GM23338 (cell line): ENCODE results near the gene TBC1D3C. TPM values are rescaled to one million over a fixed set of nuclear protein-coding genes. Genes with fewer than 3 reads are reported as not detected.
"Not testable (repeated sequence)": the region's sequence is repeated elsewhere in the genome, so short reads cannot be mapped to it uniquely, and the experiment has no call there.

Source experiments
- ATAC-seq: fragments of 200-7000 bp; cut with Tn5 transposase; 3 replicates; pipeline ENCODE4 v1.9.1; 2020
- DNase-seq: peaks from one replicate; pipeline ENCODE4 v3.0.0-alpha.2; 2015; ENCODE audit warnings: low spot score
- H2AFZ ChIP-seq: fragments of 200-600 bp; sonication (generic); 2 replicates; pipeline ENCODE4 v1.8.0; 2016; ENCODE audit warnings: antibody characterized with exemption, mild to moderate bottlenecking, moderate library complexity
- H3F3A ChIP-seq: fragments of 200-600 bp; sonication (generic); replicated peaks from 2 replicates; pipeline ENCODE4 v1.8.0; 2017; ENCODE audit warnings: antibody characterized with exemption, mixed run types, low read depth
- H3K27ac ChIP-seq: fragments of 200-600 bp; sonication (generic); 2 replicates; pipeline ENCODE4 v1.6.1; 2016; ENCODE audit warnings: low read depth
- H3K27me3 ChIP-seq: fragments of 200-600 bp; sonication (generic); 2 replicates; pipeline ENCODE4 v1.8.0; 2016; ENCODE audit warnings: mild to moderate bottlenecking, mixed run types, moderate library complexity; ENCODE audit not compliant: insufficient read depth
- H3K36me3 ChIP-seq: fragments of 200-600 bp; sonication (generic); 2 replicates; pipeline ENCODE4 v1.8.0; 2016; ENCODE audit warnings: mild to moderate bottlenecking; ENCODE audit not compliant: insufficient read depth
- H3K4me1 ChIP-seq: fragments of 200-600 bp; sonication (generic); 2 replicates; pipeline ENCODE4 v1.8.0; 2016; ENCODE audit warnings: mild to moderate bottlenecking, moderate library complexity; ENCODE audit not compliant: insufficient read depth
- H3K4me2 ChIP-seq: fragments of 200-600 bp; sonication (generic); 2 replicates; pipeline ENCODE4 v1.7.1; 2017; ENCODE audit warnings: mixed run types
- H3K4me3 ChIP-seq: fragments of 200-600 bp; sonication (generic); 2 replicates; pipeline ENCODE4 v1.6.1; 2016; ENCODE audit warnings: mixed run types
- H3K79me2 ChIP-seq: fragments of 200-600 bp; sonication (generic); replicated peaks from 2 replicates; pipeline ENCODE4 v1.8.0; 2017; ENCODE audit warnings: mild to moderate bottlenecking; ENCODE audit not compliant: insufficient read depth
- H3K9me2 ChIP-seq: fragments of 200-600 bp; sonication (generic); 2 replicates; pipeline ENCODE4 v1.8.0; 2017; ENCODE audit not compliant: insufficient read depth
- H4K20me1 ChIP-seq: fragments of 200-600 bp; sonication (generic); replicated peaks from 2 replicates; pipeline ENCODE4 v1.8.0; 2017; ENCODE audit warnings: mild to moderate bottlenecking; ENCODE audit not compliant: insufficient read depth
- H3K27ac Mint-ChIP-seq: 2 replicates; pipeline ENCODE4 v1.8.0; 2020; ENCODE audit warnings: inconsistent platforms, mild to moderate bottlenecking, moderate library complexity, mixed read lengths
- H3K27me3 Mint-ChIP-seq: 3 replicates; pipeline ENCODE4 v1.8.0; 2022; ENCODE audit warnings: low read depth, mild to moderate bottlenecking, moderate library complexity, mixed read lengths, inconsistent platforms; ENCODE audit not compliant: insufficient read depth, poor library complexity
- H3K36me3 Mint-ChIP-seq: 3 replicates; pipeline ENCODE4 v1.8.0; 2021; ENCODE audit warnings: low read depth, mild to moderate bottlenecking, inconsistent platforms, moderate library complexity, mixed read lengths
- H3K4me1 Mint-ChIP-seq: 3 replicates; pipeline ENCODE4 v1.8.0; 2020; ENCODE audit warnings: mild to moderate bottlenecking, inconsistent platforms, mixed read lengths
- H3K4me3 Mint-ChIP-seq: 3 replicates; pipeline ENCODE4 v1.8.0; 2021; ENCODE audit warnings: moderate library complexity, mild to moderate bottlenecking, inconsistent platforms, mixed read lengths
- H3K9me3 Mint-ChIP-seq: 3 replicates; pipeline ENCODE4 v1.8.0; 2020; ENCODE audit warnings: moderate library complexity, mild to moderate bottlenecking, inconsistent platforms, mixed read lengths
- long read RNA-seq: library from polyadenylated mRNA; unstranded; transcript quantifications from one replicate; pipeline ENCODE4 v2.0.0, GENCODE V29; 2020; ENCODE audit not compliant: unreplicated experiment
- polyA plus RNA-seq: library from polyadenylated mRNA; unstranded; fragments of >200 nt; fragmentation: Nextera tagmentation; extraction: Ambion mirVana; gene quantifications from 2 replicates; pipeline ENCODE4 v1.2.1, GENCODE V29; 2016
- small RNA-seq: library from RNA; depleted of rRNA; stranded (forward); fragments of <200 nt; gene quantifications from one replicate; pipeline ENCODE3, GENCODE V24; 2014; ENCODE audit warnings: low replicate concordance
- total RNA-seq: library from RNA; depleted of rRNA; stranded (reverse); fragments of >200 nt; shearing (Covaris generic); gene quantifications from 2 replicates; pipeline ENCODE4 v1.2.3, GENCODE V29; 2014; rRNA removed

TBC1D3C gene
- total RNA-seq: not detected in 2 replicates
- polyA plus RNA-seq: not detected in 2 replicates
- long read RNA-seq: 0 reads

GRCh38 chr17:38068534-38068933 is at the start of gene TBC1D3C:
Gene TBC1D3C (minus strand): TSS chr17:38068634. CDS start chr17:38067066, 1,568 bp downstream.
- not testable (repeated sequence) for H3K27me3 ChIP-seq, H3K27me3 Mint-ChIP-seq, H3K4me1 ChIP-seq, H3K9me2 ChIP-seq, H3K4me3 ChIP-seq, H3K79me2 ChIP-seq, H3K4me2 ChIP-seq, H3K27ac Mint-ChIP-seq, H3K36me3 ChIP-seq, H2AFZ ChIP-seq, H3F3A ChIP-seq, H3K4me3 Mint-ChIP-seq, ATAC-seq, H3K27ac ChIP-seq, H3K36me3 Mint-ChIP-seq, H3K9me3 Mint-ChIP-seq, DNase-seq, H3K4me1 Mint-ChIP-seq, H4K20me1 ChIP-seq

- H3K27ac ChIP-seq, DNase-seq, ATAC-seq, H3K4me3 ChIP-seq, H4K20me1 ChIP-seq, H3K9me2 ChIP-seq, H3K36me3 Mint-ChIP-seq, H3K4me1 Mint-ChIP-seq, H3K27ac Mint-ChIP-seq, H3K36me3 ChIP-seq, H3K4me2 ChIP-seq, H3F3A ChIP-seq, H3K9me3 Mint-ChIP-seq, H3K27me3 Mint-ChIP-seq, H3K4me3 Mint-ChIP-seq, H2AFZ ChIP-seq, H3K4me1 ChIP-seq, H3K27me3 ChIP-seq, H3K79me2 ChIP-seq: not testable (repeated sequence)
These were observed 30.8 kb upstream of the TBC1D3C start for GRCh38 chr17:38099262-38099661.

- not testable (repeated sequence) for H3K36me3 ChIP-seq, H3K79me2 ChIP-seq, H3K9me3 Mint-ChIP-seq, H4K20me1 ChIP-seq, H3K36me3 Mint-ChIP-seq, H3K4me2 ChIP-seq, H3K27me3 Mint-ChIP-seq, H3K4me3 ChIP-seq, H3F3A ChIP-seq, H3K4me1 ChIP-seq, DNase-seq, H3K27ac Mint-ChIP-seq, H3K9me2 ChIP-seq, H3K27me3 ChIP-seq, H2AFZ ChIP-seq, H3K27ac ChIP-seq, H3K4me1 Mint-ChIP-seq, ATAC-seq, H3K4me3 Mint-ChIP-seq
These were observed 25.7 kb upstream of the TBC1D3C start for GRCh38 chr17:38094059-38094694.

- not testable (repeated sequence) for H3K27ac ChIP-seq, H3K4me1 ChIP-seq, H3K9me3 Mint-ChIP-seq, H3K9me2 ChIP-seq, H3K4me3 ChIP-seq, H3K27me3 Mint-ChIP-seq, H3K4me1 Mint-ChIP-seq, ATAC-seq, H3F3A ChIP-seq, H4K20me1 ChIP-seq, H2AFZ ChIP-seq, H3K36me3 ChIP-seq, H3K4me2 ChIP-seq, H3K79me2 ChIP-seq, DNase-seq, H3K36me3 Mint-ChIP-seq, H3K27ac Mint-ChIP-seq, H3K27me3 ChIP-seq, H3K4me3 Mint-ChIP-seq
These were observed 19.7 kb upstream of the TBC1D3C start for GRCh38 chr17:38088120-38088519.

- not testable (repeated sequence) for H3K4me1 Mint-ChIP-seq, H3K9me2 ChIP-seq, H3K27ac ChIP-seq, H3K27me3 Mint-ChIP-seq, H4K20me1 ChIP-seq, H3K79me2 ChIP-seq, H3K4me2 ChIP-seq, H3F3A ChIP-seq, H3K36me3 ChIP-seq, H3K27me3 ChIP-seq, H3K27ac Mint-ChIP-seq, H3K4me3 ChIP-seq, H3K36me3 Mint-ChIP-seq, H2AFZ ChIP-seq, H3K9me3 Mint-ChIP-seq, DNase-seq, ATAC-seq, H3K4me3 Mint-ChIP-seq, H3K4me1 ChIP-seq
These were observed 18.9 kb upstream of the TBC1D3C start for GRCh38 chr17:38087344-38087743.

Small RNA genes within 50 kb of the gene (small RNA-seq; reads per million reads assigned to genes)
- not detected for gene RF00019

Other genes starting within 250 kb of the TBC1D3C start
- not detected in 2 replicates for gene TBC1D3K, start 144.2 kb downstream of the TBC1D3C start, total RNA-seq
- gene TBC1D3K, start 144.2 kb downstream of the TBC1D3C start, polyA plus RNA-seq: not detected in 2 replicates
- gene TBC1D3L, start 79.6 kb downstream of the TBC1D3C start, total RNA-seq: 8.2 and 9.4 TPM in 2 replicates
- gene TBC1D3L, start 79.6 kb downstream of the TBC1D3C start, polyA plus RNA-seq: 8.7 and 9.3 TPM in 2 replicates
- gene TBC1D3D, start 64.7 kb downstream of the TBC1D3C start, total RNA-seq: 0.24 TPM in 1 of 2 replicates, not detected in the other
- gene TBC1D3D, start 64.7 kb downstream of the TBC1D3C start, polyA plus RNA-seq: not detected in 2 replicates
- not detected in 2 replicates for gene TBC1D3E, start 59.3 kb upstream of the TBC1D3C start, total RNA-seq
- not detected in 2 replicates for gene TBC1D3E, start 59.3 kb upstream of the TBC1D3C start, polyA plus RNA-seq
- gene TBC1D3, start 123.9 kb upstream of the TBC1D3C start, total RNA-seq: not detected in 2 replicates
- not detected in 2 replicates for gene TBC1D3, start 123.9 kb upstream of the TBC1D3C start, polyA plus RNA-seq
- 63.9 and 65.7 TPM in 2 replicates for gene MRPL45, start 228.5 kb upstream of the TBC1D3C start, total RNA-seq
- 42.6 and 43.5 TPM in 2 replicates for gene MRPL45, start 228.5 kb upstream of the TBC1D3C start, polyA plus RNA-seq